ENCODE measurements around the gene CAVIN3.

The CAVIN3 gene

GRCh38 chr11:6320411-6321155 is at the start of gene CAVIN3:
Gene CAVIN3 (minus strand): TSS chr11:6320501. CDS start chr11:6320476, 25 bp downstream.
- DNase-seq: peak in 4 of 56 donors; percentile 4 to 12 (median 8)

DNA sequence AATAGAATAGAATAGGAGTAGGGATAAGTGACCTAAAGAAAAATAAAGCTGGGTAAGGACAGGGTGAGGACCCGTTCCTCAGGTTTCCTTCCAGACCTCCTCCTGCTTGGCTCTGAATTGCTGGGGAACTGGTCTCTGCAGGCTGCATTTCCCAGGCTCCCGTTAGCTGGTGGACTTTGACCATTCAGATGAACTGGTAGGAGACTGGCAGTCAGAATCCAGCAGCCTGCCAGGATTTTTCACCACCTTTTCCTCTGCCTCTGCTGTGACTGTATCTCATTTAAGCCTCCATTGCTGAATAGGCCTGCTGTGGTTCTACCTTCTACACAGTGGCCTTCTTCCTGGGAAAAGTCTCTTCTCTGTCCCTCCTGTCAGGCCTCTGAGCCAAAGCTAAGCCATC is 45.4 kb upstream of the CAVIN3 start:
- no peak for DNase-seq

DNA sequence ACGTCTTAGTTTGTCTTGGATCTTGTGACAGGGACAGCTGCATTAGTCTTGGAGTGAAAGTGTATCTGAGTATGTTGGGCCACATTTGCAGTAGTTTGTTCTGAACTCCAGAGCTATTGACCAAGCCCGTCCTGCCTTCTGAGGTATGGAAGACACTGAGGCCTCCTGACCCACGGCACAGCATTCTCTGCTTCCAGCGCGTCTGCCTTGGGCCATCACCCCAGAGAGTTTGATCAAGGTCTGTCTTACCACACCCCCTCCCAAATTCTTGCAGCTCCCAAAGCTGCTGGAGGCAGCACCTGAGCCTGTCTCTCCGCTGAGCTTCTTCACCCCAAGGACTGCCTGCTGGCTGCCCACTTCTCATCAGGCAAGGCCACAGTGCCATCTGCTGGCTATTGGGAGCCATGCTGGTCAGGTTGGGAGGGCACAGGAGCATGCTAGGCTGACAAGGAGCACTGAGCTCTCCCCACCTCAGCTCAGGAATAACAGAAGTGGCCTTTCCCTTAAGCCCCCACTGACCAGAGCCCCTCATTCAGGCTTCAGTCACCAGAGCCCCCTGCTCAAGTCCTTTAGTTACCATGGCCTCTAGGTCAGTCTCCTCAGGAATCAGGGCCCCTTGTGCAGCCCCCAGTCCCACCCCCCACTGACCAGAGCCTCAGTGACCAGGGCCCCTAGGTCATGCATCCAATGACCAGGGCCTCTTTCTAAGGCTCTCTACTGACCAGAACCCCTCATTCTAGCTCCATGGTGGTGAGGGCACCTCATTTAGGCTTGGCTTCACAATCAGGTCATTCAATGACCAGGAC is 42.8 kb upstream of the CAVIN3 start:
- peak in 50 of 56 donors; percentile 5 to 86 (median 47) for DNase-seq

- DNase-seq: no peak
These were observed 42.0 kb upstream of the CAVIN3 start for GRCh38 chr11:6362185-6362872.

DNA sequence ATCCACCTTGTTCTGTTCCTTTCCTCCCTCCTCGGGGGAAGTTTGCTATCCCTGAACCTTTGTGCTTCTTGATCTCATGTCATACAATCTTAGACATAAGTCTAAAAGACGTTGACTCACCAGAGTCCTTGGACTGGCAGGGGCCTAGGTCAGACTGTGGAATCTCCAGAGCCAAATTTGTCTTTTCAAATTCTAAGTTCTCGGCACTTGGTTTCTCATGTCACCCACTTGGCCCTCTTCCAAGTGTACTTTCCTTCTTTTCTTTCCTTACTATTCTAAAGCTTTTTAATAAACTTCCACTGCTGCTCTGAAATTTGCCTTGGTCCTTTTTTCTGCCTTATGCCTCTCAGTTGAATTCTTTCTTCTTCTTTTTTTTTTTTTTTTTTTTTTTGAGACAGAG is 39.9 kb upstream of the CAVIN3 start:
- DNase-seq: no peak

- DNase-seq: peak in 18 of 56 donors; percentile 9 to 59 (median 20)
These were observed 36.9 kb upstream of the CAVIN3 start for GRCh38 chr11:6357222-6357621.

- no peak for DNase-seq
These were observed 36.3 kb upstream of the CAVIN3 start for GRCh38 chr11:6356503-6357055.

GRCh38 chr11:6354651-6355485 is 34.6 kb upstream of the CAVIN3 start:
- DNase-seq: no peak

- DNase-seq: peak in 22 of 56 donors; percentile 1 to 54 (median 10)
These were observed 33.2 kb upstream of the CAVIN3 start for GRCh38 chr11:6353367-6353987.

DNA sequence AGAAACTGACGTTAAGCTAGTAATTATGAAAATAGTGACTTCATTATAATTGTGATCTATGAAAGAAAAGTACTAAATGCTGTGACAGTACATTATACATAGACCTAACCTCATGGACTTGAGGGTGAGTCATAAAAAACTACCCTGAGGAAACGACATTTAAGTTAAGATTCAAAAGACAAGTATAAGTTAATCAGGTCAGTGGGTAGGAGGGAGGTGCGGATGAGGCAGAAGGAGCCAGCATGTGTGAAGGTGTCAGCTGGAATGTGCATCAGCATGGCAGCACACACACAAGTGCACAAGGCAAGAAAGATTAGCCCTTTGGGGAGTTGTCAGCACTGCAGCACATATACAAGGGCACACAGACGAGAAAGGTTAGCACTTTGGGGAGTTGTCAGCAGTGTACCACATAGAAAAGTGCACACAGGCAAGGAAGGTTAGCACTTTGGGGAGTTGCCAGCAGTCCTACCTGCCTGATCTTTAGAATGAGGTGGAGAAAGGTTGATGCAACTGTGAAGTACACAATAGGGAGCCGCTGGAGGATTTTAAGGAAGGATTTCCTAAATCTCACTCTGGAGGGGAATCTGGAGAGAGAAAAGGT is 31.6 kb upstream of the CAVIN3 start:
- no peak for DNase-seq

- DNase-seq: no peak
These were observed 30.2 kb upstream of the CAVIN3 start for GRCh38 chr11:6350486-6350885.

DNA sequence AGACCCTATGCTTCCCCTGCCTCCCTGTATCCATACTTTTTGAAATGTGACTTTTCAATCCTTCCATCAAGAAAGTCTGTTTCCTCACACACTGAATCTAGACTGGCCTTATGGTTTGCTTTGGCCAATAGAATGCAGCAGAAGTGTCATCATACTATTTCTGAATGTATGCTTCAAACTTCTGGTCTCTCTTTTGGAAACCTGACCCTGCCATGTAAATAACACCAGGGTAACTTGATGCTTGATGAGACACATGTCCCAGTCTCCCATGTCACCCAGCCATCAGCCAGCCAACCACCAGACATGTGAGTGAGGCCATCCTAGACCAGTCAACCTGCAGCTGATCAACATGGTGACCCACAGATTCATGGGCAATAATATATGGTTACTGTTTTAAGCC is 29.7 kb upstream of the CAVIN3 start:
- DNase-seq: no peak

GRCh38 chr11:6345366-6345765 is 25.1 kb upstream of the CAVIN3 start:
- DNase-seq: no peak

- no peak for DNase-seq
These were observed 16.0 kb upstream of the CAVIN3 start for GRCh38 chr11:6336293-6336692.

DNA sequence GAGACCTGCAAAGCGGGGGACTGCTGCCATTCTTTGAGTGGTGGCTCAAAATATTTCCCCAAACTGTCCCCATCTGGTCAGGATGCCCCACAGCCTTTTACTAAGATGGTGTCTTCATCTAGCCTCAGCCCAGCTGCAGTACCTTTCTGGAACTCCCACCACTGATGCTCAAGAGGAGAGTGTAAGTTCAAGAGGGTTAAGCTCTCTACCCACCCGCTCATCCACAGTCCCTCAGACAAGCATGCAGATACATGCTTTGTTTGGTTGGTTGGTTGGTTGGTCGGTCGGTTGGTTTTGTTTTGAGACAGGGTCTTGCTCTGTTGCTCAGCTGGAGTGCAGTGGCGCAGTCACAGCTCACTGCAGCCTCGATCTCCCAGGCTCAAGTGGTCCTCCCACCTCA is 14.5 kb upstream of the CAVIN3 start:
- no peak for DNase-seq

DNA sequence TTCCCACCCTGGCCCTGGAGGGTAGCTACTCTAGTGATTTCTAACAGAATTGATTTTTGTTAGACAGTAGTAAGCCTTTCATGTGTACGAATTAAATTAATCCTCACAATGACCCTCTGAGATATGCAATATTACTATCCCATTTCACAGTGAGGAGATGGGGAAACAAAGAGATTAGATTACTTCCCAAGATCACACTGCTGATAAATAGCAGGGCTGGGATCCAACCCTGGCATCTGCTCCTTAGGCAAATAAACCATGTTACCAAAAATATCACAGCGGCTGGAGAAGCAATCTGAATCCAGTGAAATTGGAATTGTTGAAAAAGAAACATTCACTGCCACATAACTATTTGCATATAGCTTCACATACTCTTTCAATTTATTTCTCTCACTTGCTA is 12.8 kb upstream of the CAVIN3 start:
- no peak for DNase-seq

GRCh38 chr11:6332066-6332465 is 11.8 kb upstream of the CAVIN3 start:
- DNase-seq: no peak

DNA sequence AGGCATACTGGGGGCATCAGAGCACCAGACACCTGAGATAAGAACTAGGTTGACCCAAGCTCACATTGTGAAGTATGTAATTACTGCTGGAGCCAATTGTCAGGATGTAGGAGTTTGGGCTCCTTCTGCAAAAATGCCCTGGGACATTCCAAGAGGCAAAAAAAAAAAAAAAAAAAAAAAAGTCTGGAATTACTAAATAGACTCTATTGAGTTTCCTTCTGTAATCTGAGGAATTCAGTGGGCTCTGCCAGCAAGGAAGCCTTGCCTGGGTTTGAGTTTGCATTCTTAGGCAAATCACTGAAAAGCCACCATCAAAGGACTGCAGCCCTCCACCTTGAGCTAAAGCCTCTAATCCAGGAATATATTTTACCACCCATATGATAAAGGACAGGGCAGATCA is 8.0 kb upstream of the CAVIN3 start:
- DNase-seq: no peak

DNA sequence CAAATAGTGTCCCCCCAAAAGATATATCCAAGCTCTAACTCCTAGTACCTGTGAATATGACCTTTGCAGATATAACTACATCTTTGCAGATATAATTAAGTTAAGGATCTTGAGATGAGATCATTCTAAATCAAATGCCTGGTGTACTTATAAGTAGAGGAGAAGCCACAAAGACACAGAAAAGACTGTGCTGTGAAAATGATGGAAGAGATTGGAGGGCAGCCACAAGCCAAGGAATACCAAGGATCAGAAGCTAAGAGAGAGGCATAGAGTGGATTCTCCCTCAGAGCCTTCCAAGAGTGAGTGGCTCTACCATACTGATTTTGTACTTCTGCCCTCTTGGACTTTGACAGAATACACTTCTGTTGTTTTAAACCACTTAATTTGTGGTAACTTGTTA is 7.5 kb upstream of the CAVIN3 start:
- DNase-seq: no peak

GRCh38 chr11:6326985-6327384 is 6.7 kb upstream of the CAVIN3 start:
- DNase-seq: no peak

Data from nucleus accumbens (tissue), 56 donors.